Effector memory CD4-positive, alpha-beta T cell (primary cell): ENCODE data around the gene FRY.
"Not testable (repeated sequence)": the region's sequence is repeated elsewhere in the genome, so short reads cannot be mapped to it uniquely, and the experiment has no call there.

Experiments used
- DNase-seq, 3 donors: peaks; one replicate each; pipeline ENCODE4 v3.0.0-alpha.2; 2020
- H3K27ac ChIP-seq: 2 replicates; pipeline ENCODE4 v1.7.0; 2013; ENCODE audit warnings: mild to moderate bottlenecking, low read length, moderate library complexity; ENCODE audit not compliant: insufficient read depth, poor library complexity, severe bottlenecking
- H3K27me3 ChIP-seq: replicated peaks from 2 replicates; pipeline ENCODE4 v1.7.0; 2013; ENCODE audit warnings: mild to moderate bottlenecking, low read length; ENCODE audit not compliant: insufficient read depth, control insufficient read depth, poor library complexity, severe bottlenecking
- H3K36me3 ChIP-seq: 2 replicates; pipeline ENCODE4 v1.7.0; 2013; ENCODE audit warnings: mild to moderate bottlenecking, low read length, moderate library complexity; ENCODE audit not compliant: control insufficient read depth, insufficient read depth
- H3K4me1 ChIP-seq: 2 replicates; pipeline ENCODE4 v1.7.0; 2013; ENCODE audit warnings: low read length, mild to moderate bottlenecking; ENCODE audit not compliant: control insufficient read depth, insufficient read depth, poor library complexity, severe bottlenecking
- H3K4me3 ChIP-seq: 2 replicates; pipeline ENCODE4 v1.7.0; 2013; ENCODE audit warnings: low read length, low read depth, mild to moderate bottlenecking; ENCODE audit not compliant: insufficient read depth, poor library complexity, severe bottlenecking
- H3K9me3 ChIP-seq: 2 replicates; pipeline ENCODE4 v1.7.0; 2013; ENCODE audit warnings: mild to moderate bottlenecking, low read length, moderate library complexity; ENCODE audit not compliant: control insufficient read depth
- total RNA-seq, 3 donors: gene quantifications; one replicate each; lab custom pipeline; 2026; lab: John Stamatoyannopoulos, UW

Gene FRY
- total RNA-seq: 50.6 to 94.5 (median 71.6) reads per million in 3 donors

- Histone ChIP-seq H3K36me3 (no peaks in the 10 kb centered on the region), H3K4me1 (no peaks in the 10 kb centered on the region), H3K27ac (peak within 1 kb of the TSS; percentile 66), H3K27me3 (no peaks in the 10 kb centered on the region), H3K4me3 (peak within 1 kb of the TSS; percentile 90), H3K9me3 (no peaks in the 10 kb centered on the region)
- peak; percentile 4 to 32 (median 29) for DNase-seq
Observed at GRCh38 chr13:32031025-32031814, at the start of gene FRY. TSS of gene FRY (plus strand) at chr13:32031774. CDS start at chr13:32031796, 22 bp downstream.

- Histone ChIP-seq H3K4me3 (no peak overlapping the region), H3K27ac (no peak overlapping the region), H3K27me3 (no peaks in the 10 kb centered on the region), H3K36me3 (no peaks in the 10 kb centered on the region), H3K4me1 (no peaks in the 10 kb centered on the region), H3K9me3 (no peaks in the 10 kb centered on the region)
- DNase-seq: no peak
Observed at GRCh38 chr13:31982124-31982523, 49.5 kb upstream of the FRY start.

- no peaks in the 10 kb centered on the region for H3K27me3 ChIP-seq
- DNase-seq: no peak
- H3K4me3 ChIP-seq: no peak overlapping the region
- H3K9me3 ChIP-seq: no peaks in the 10 kb centered on the region
- H3K4me1 ChIP-seq: no peaks in the 10 kb centered on the region
- no peak overlapping the region for H3K27ac ChIP-seq
- no peaks in the 10 kb centered on the region for H3K36me3 ChIP-seq
Observed at GRCh38 chr13:31982540-31982939, 49.0 kb upstream of the FRY start.

GRCh38 chr13:31983696-31984095 is 47.9 kb upstream of the FRY start:
- not testable (repeated sequence) for H3K27me3 ChIP-seq, H3K36me3 ChIP-seq, DNase-seq, H3K4me3 ChIP-seq, H3K4me1 ChIP-seq, H3K27ac ChIP-seq, H3K9me3 ChIP-seq

- not testable (repeated sequence) for H3K36me3 ChIP-seq, H3K9me3 ChIP-seq, H3K27me3 ChIP-seq, H3K4me3 ChIP-seq, H3K27ac ChIP-seq, H3K4me1 ChIP-seq, DNase-seq
Observed at GRCh38 chr13:31984388-31984787, 47.2 kb upstream of the FRY start.

GRCh38 chr13:31986676-31987470 is 44.7 kb upstream of the FRY start:
- Histone ChIP-seq H3K27ac (no peak overlapping the region), H3K9me3 (no peaks in the 10 kb centered on the region), H3K36me3 (no peaks in the 10 kb centered on the region), H3K27me3 (no peaks in the 10 kb centered on the region), H3K4me1 (no peaks in the 10 kb centered on the region), H3K4me3 (no peak overlapping the region)
- no peak for DNase-seq

GRCh38 chr13:31987535-31988170 is 43.9 kb upstream of the FRY start:
- Histone ChIP-seq H3K36me3 (no peaks in the 10 kb centered on the region), H3K4me3 (no peak overlapping the region), H3K9me3 (no peaks in the 10 kb centered on the region), H3K4me1 (no peaks in the 10 kb centered on the region), H3K27me3 (no peaks in the 10 kb centered on the region), H3K27ac (no peak overlapping the region)
- DNase-seq: no peak

- not testable (repeated sequence) for H3K9me3 ChIP-seq, H3K4me1 ChIP-seq, H3K36me3 ChIP-seq, H3K4me3 ChIP-seq, DNase-seq, H3K27me3 ChIP-seq, H3K27ac ChIP-seq
Observed at GRCh38 chr13:31994367-31994766, 37.2 kb upstream of the FRY start.

GRCh38 chr13:31996601-31997000 is 35.0 kb upstream of the FRY start:
- no peaks in the 10 kb centered on the region for H3K36me3 ChIP-seq
- no peak for DNase-seq

GRCh38 chr13:31997641-31998040 is 33.9 kb upstream of the FRY start:
- Histone ChIP-seq H3K4me1 (no peaks in the 10 kb centered on the region), H3K9me3 (no peaks in the 10 kb centered on the region), H3K4me3 (no peak overlapping the region), H3K27me3 (no peaks in the 10 kb centered on the region), H3K36me3 (no peaks in the 10 kb centered on the region), H3K27ac (no peak overlapping the region)
- DNase-seq: no peak

More at GRCh38 chr13:31996601-31997000, 35.0 kb upstream of the FRY start:
- Histone ChIP-seq H3K4me1 (no peaks in the 10 kb centered on the region), H3K27me3 (no peaks in the 10 kb centered on the region), H3K4me3 (no peak overlapping the region), H3K9me3 (no peaks in the 10 kb centered on the region), H3K27ac (no peak overlapping the region)
